H1 (cell line): ENCODE results near the gene EXD2.

Source experiments
- EZH2 ChIP-seq: fragments of 200-600 bp; sonication (generic); IDR thresholded peaks from 2 replicates; pipeline ENCODE4 v1.7.1; 2012; ENCODE audit warnings: low read depth, mild to moderate bottlenecking, moderate library complexity, low read length, inconsistent platforms; ENCODE audit not compliant: severe bottlenecking
- ZNF274 ChIP-seq: IDR thresholded peaks from 2 replicates; pipeline ENCODE4 v1.7.0; 2012; ENCODE audit warnings: low read length, borderline replicate concordance; ENCODE audit errors: extremely low read depth
- TF ChIP-seq, protein P1 (sequence below), 3 experiments: IDR thresholded peaks; 1 replicate in 2 of 3; 2 replicates in 1 of 3; pipeline versions ENCODE4 v1.5.1 to v1.6.1; 2011; ENCODE audit warnings: low read length in 3 of 3, mild to moderate bottlenecking in 3 of 3, inconsistent platforms in 2 of 3, low read depth in 1 of 3, moderate library complexity in 1 of 3; ENCODE audit not compliant: insufficient read depth in 1 of 3; ENCODE audit errors: control extremely low read depth in 1 of 3

DNA sequence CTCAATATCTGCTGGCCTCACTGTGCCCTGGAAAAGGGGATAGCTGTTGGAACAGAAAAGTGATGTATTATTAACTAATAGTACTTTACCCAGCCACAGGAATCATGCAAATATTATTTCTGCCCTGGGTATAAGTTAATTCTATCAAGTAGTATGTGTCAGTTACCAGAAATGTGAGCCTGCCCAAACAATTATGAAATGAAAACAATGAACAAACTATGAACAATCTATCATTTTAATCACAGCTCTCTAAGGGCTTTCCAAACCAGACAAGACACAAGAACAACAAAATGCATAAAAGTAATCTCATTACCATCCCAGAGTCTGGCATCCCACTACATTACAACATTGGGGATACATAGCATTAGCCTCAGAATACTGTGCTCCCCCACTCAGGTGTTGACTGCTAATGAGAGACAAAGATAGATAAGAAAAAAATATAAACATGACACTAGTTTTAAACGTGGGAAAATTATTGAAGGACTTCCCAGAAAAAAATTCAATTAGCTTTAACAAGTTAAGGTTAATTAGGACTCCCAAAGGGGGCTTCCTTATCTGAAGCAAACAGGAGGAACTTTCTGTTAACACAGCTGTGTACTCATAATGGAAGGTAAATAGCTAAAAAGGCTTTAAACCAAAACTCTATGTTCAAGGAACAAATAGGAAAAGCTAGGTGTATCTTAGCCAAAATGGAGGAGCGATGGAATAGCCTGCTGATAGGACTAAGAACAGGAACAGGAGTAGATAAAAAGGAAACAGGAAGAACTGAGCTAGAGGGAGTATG lies 41.6 kb upstream of the EXD2 start:
- TF ChIP-seq, protein P1, sequence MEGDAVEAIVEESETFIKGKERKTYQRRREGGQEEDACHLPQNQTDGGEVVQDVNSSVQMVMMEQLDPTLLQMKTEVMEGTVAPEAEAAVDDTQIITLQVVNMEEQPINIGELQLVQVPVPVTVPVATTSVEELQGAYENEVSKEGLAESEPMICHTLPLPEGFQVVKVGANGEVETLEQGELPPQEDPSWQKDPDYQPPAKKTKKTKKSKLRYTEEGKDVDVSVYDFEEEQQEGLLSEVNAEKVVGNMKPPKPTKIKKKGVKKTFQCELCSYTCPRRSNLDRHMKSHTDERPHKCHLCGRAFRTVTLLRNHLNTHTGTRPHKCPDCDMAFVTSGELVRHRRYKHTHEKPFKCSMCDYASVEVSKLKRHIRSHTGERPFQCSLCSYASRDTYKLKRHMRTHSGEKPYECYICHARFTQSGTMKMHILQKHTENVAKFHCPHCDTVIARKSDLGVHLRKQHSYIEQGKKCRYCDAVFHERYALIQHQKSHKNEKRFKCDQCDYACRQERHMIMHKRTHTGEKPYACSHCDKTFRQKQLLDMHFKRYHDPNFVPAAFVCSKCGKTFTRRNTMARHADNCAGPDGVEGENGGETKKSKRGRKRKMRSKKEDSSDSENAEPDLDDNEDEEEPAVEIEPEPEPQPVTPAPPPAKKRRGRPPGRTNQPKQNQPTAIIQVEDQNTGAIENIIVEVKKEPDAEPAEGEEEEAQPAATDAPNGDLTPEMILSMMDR (IDR thresholded peaks at IDR 0.05; ENCODE audit: control extremely low read depth in 1 of 3, insufficient read depth in 1 of 3, low read depth in 1 of 3, low read length in 3 of 3), result no peak
- no peak for TF ChIP-seq ZNF274
- no peak for TF ChIP-seq EZH2
